ENCODE results near the gene MIEF1. TPM values are rescaled to one million over a fixed set of nuclear protein-coding genes. Genes with fewer than 3 reads are reported as not detected.

Gene MIEF1
- total RNA-seq, 2 donors from 2014 or later: 14.4 to 22.1 TPM

DNA sequence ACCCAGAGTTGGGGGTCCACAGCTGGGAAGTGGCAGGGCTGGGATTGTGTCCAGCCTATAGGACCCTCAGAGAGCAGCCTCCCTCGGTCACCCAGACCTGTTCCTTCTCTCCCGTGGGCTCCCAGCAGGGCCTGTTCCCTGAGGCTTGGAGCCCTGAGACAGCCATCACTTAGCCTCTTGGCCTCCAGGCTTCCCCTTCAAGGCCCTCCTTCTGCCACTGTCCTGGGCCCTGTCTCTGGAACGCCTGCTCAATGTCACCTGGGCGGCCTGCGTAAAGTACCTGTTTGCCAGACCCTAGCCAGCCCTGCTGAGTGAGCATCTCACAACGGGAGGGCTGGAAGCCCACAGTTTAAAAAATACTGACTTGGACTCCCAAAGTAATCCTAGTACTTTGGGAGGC is 38.8 kb upstream of the MIEF1 start:
- Histone ChIP-seq H3K9me3 (no peaks in the 10 kb centered on the region), H3K4me3 (no peak overlapping the region), H3K36me3 (no peaks in the 10 kb centered on the region), H3K27ac (peak overlapping the region; percentile 64 to 74), H3K4me1 (peaks cover 0 to 35% of the 10 kb centered on the region in 2 donors), H3K27me3 (no peaks in the 10 kb centered on the region)
- no peak for DNase-seq (ENCODE audit: low spot score)
- TF ChIP-seq CTCF (IDR thresholded peaks at IDR 0.05): no peak

- no peaks in the 10 kb centered on the region for H3K9me3 ChIP-seq
- H3K27me3 ChIP-seq: no peaks in the 10 kb centered on the region
- TF ChIP-seq CTCF (IDR thresholded peaks at IDR 0.05): no peak
- H3K4me3 ChIP-seq: no peak overlapping the region
- H3K27ac ChIP-seq: peak overlapping the region; percentile 64 to 74
- no peaks in the 10 kb centered on the region for H3K36me3 ChIP-seq
- H3K4me1 ChIP-seq: peaks cover 0 to 35% of the 10 kb centered on the region in 2 donors
- DNase-seq (ENCODE audit: low spot score): peak; percentile 74
Observed at GRCh38 chr22:39463931-39464390, 38.1 kb upstream of the MIEF1 start.

GRCh38 chr22:39466228-39467006 is 35.7 kb upstream of the MIEF1 start:
- Histone ChIP-seq H3K27me3 (no peaks in the 10 kb centered on the region), H3K4me1 (peaks cover 0 to 57% of the 10 kb centered on the region in 2 donors), H3K36me3 (no peaks in the 10 kb centered on the region), H3K9me3 (no peaks in the 10 kb centered on the region), H3K27ac (peak overlapping the region in 1 of 2 donors; percentile 37), H3K4me3 (no peak overlapping the region)
- TF ChIP-seq CTCF (IDR thresholded peaks at IDR 0.05): no peak
- no peak for DNase-seq (ENCODE audit: low spot score)

GRCh38 chr22:39467390-39467895 is 34.6 kb upstream of the MIEF1 start:
- Histone ChIP-seq H3K4me1 (peaks cover 0 to 66% of the 10 kb centered on the region in 2 donors), H3K27ac (no peak overlapping the region), H3K27me3 (no peaks in the 10 kb centered on the region), H3K36me3 (no peaks in the 10 kb centered on the region), H3K4me3 (no peak overlapping the region), H3K9me3 (no peaks in the 10 kb centered on the region)
- TF ChIP-seq CTCF (IDR thresholded peaks at IDR 0.05): no peak
- DNase-seq (ENCODE audit: low spot score): no peak

GRCh38 chr22:39468487-39469325 is 33.4 kb upstream of the MIEF1 start:
- H3K4me1 ChIP-seq: peaks cover 0 to 66% of the 10 kb centered on the region in 2 donors
- DNase-seq (ENCODE audit: low spot score): no peak
- no peaks in the 10 kb centered on the region for H3K27me3 ChIP-seq
- H3K4me3 ChIP-seq: no peak overlapping the region
- H3K9me3 ChIP-seq: no peaks in the 10 kb centered on the region
- no peak for TF ChIP-seq CTCF (IDR thresholded peaks at IDR 0.05)
- H3K36me3 ChIP-seq: no peaks in the 10 kb centered on the region
- H3K27ac ChIP-seq: no peak overlapping the region
